Measurements from ENCODE around the gene CYP4V2. TPM values are rescaled to one million over a fixed set of nuclear protein-coding genes. Genes with fewer than 3 reads are reported as not detected.

Gene CYP4V2
- 10 to 100 TPM in 1 of 4 donors, 1 to 10 TPM in 3; 4.3 to 14.7 (median 4.8) TPM for total RNA-seq

GRCh38 chr4:186191200-186192065 is at the start of gene CYP4V2:
CYP4V2 (plus strand) TSS chr4:186191567; CDS start chr4:186191824, 257 bp downstream.
- H3K4me3 ChIP-seq (ENCODE audit: low read depth, poor library complexity, severe bottlenecking): peak within 1 kb of the TSS; percentile 81
- DNase-seq (ENCODE audit: low spot score in 2 of 2): peak; percentile 60 to 95
- no peak for TF ChIP-seq POLR2A (IDR thresholded peaks at IDR 0.05)
- no peak for TF ChIP-seq CTCF (IDR thresholded peaks at IDR 0.05)
- intact Hi-C loops (cut with DNase I; ENCODE audit: low total_unique reads): no loop called here
- WGBS, 2 donors: 0% methylated on average over 2 to 23 of the region's 107 CpGs

GRCh38 chr4:186144198-186144945 is 47.0 kb upstream of the CYP4V2 start:
- 1 to 2% methylated on average over 26 to 39 of the region's 72 CpGs for WGBS, 2 donors
- peak overlapping the region; percentile 32 for H3K4me3 ChIP-seq (ENCODE audit: low read depth, poor library complexity, severe bottlenecking)
- peak in 1 of 2 donors; percentile 92 for DNase-seq (ENCODE audit: low spot score in 2 of 2)
- TF ChIP-seq CTCF (IDR thresholded peaks at IDR 0.05): no peak
- TF ChIP-seq POLR2A (IDR thresholded peaks at IDR 0.05): no peak
- intact Hi-C loops (cut with DNase I; ENCODE audit: low total_unique reads): no loop called here

- WGBS, 2 donors: 1% methylated on average over 17 to 28 of the region's 54 CpGs
- intact Hi-C loops (cut with DNase I; ENCODE audit: low total_unique reads): no loop called here
- H3K4me3 ChIP-seq (ENCODE audit: low read depth, poor library complexity, severe bottlenecking): peak overlapping the region; percentile 34
- peak; percentile 27 to 89 for DNase-seq (ENCODE audit: low spot score in 2 of 2)
- no peak for TF ChIP-seq CTCF (IDR thresholded peaks at IDR 0.05)
- TF ChIP-seq POLR2A (IDR thresholded peaks at IDR 0.05): no peak
Measured at GRCh38 chr4:186144946-186145569, 46.3 kb upstream of the CYP4V2 start.

- H3K4me3 ChIP-seq (ENCODE audit: low read depth, poor library complexity, severe bottlenecking): no peak overlapping the region
- 63 to 75% methylated on average over 9 of the region's 9 CpGs for WGBS, 2 donors
- intact Hi-C loops (cut with DNase I; ENCODE audit: low total_unique reads): no loop called here
- TF ChIP-seq CTCF (IDR thresholded peaks at IDR 0.05) (no peak), POLR2A (IDR thresholded peaks at IDR 0.05) (no peak)
- no peak for DNase-seq (ENCODE audit: low spot score in 2 of 2)
Measured at GRCh38 chr4:186146458-186146857, 44.9 kb upstream of the CYP4V2 start.

GRCh38 chr4:186148336-186148975 is 42.9 kb upstream of the CYP4V2 start:
- DNase-seq (ENCODE audit: low spot score in 2 of 2): no peak
- TF ChIP-seq POLR2A (IDR thresholded peaks at IDR 0.05) (no peak), CTCF (IDR thresholded peaks at IDR 0.05) (no peak)
- intact Hi-C loops (cut with DNase I; ENCODE audit: low total_unique reads): no loop called here
- 89 to 94% methylated on average over 1 of the region's 1 CpG for WGBS, 2 donors
- H3K4me3 ChIP-seq (ENCODE audit: low read depth, poor library complexity, severe bottlenecking): no peak overlapping the region

All from lower leg skin (tissue), 4 donors.